GM10248 (cell line): ENCODE data around the gene SLC43A2.

Experiments
- CTCF ChIA-PET: fragments of 300-600 bp; sonication (Branson Sonifier 250); formaldehyde crosslinking; extraction: SDS; loops from one replicate; lab custom pipeline; 2021; ENCODE audit warnings: antibody characterized with exemption; lab: Yijun Ruan, JAX
- POLR2A ChIA-PET: fragments of 350-650 bp; sonication (Branson Sonifier 250); formaldehyde crosslinking; extraction: SDS; loops from one replicate; lab custom pipeline; 2020; ENCODE audit warnings: antibody characterized with exemption; lab: Yijun Ruan, JAX
- DNase-seq: peaks from one replicate; pipeline ENCODE4 v3.0.0; 2012; ENCODE audit errors: extremely low spot score
- TF ChIP-seq, protein P1 (sequence below): IDR thresholded peaks from 2 replicates; pipeline ENCODE4 v1.5.1; 2012; ENCODE audit warnings: mild to moderate bottlenecking, low read depth; ENCODE audit errors: extremely low read depth, missing control alignments, control extremely low read depth

SLC43A2 gene

DNA sequence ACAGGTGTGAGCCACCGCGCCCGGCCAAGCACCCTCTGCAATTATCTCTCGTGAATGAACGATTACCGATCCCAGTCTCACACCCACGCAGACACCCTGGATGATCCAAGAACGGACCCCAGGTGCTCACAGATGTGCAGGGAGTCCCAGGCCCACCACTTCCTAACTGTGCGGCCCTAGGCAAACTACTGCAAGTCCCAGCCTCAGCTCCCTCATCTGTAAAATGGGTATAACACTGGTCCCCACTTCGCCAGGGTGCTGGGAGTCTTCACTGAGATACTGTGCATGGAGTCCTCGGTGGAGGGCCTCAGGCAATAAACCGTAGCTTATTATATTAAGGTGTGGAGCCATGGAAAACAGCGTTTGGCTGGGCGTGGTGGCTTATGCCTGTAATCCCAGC is 44.5 kb downstream of the SLC43A2 start:
- no peak for DNase-seq
- CTCF ChIA-PET = interaction anchor here (1.9 to 3.5 kb wide), 3 partner anchors 10 to 46 kb away, joined by 5 to 14 read pairs (median 13); no protein-coding TSS in a partner anchor
- POLR2A ChIA-PET = no interaction called here
- TF ChIP-seq, protein P1, sequence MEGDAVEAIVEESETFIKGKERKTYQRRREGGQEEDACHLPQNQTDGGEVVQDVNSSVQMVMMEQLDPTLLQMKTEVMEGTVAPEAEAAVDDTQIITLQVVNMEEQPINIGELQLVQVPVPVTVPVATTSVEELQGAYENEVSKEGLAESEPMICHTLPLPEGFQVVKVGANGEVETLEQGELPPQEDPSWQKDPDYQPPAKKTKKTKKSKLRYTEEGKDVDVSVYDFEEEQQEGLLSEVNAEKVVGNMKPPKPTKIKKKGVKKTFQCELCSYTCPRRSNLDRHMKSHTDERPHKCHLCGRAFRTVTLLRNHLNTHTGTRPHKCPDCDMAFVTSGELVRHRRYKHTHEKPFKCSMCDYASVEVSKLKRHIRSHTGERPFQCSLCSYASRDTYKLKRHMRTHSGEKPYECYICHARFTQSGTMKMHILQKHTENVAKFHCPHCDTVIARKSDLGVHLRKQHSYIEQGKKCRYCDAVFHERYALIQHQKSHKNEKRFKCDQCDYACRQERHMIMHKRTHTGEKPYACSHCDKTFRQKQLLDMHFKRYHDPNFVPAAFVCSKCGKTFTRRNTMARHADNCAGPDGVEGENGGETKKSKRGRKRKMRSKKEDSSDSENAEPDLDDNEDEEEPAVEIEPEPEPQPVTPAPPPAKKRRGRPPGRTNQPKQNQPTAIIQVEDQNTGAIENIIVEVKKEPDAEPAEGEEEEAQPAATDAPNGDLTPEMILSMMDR = no peak

- CTCF ChIA-PET = interaction anchor here (1.6 to 3.5 kb wide), 4 partner anchors 9 to 47 kb away, joined by 5 to 14 read pairs (median 10); no protein-coding TSS in a partner anchor
- DNase-seq = no peak
- POLR2A ChIA-PET = no interaction called here
- TF ChIP-seq, protein P1 = no peak
Measured at GRCh38 chr17:1583556-1583955, 45.1 kb downstream of the SLC43A2 start.

DNA sequence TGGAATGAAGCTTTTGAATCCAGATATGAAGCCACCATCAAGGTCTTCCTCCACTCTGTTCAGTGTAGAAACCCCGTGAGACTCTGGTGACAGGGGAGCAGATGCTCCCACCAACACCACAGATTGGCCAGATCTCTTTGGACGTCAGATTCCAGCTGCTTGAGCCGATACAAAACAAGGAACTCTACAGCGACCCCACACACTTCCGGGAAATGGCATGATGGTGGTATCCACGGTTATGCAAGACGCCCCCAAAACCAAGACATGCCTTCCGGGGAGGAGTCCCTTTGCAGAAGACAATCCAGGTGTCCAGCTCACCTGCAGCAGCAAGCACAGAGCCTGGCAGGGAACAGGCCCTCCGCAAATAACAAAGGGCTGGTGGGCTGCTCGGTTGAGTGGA is 46.3 kb downstream of the SLC43A2 start:
- POLR2A ChIA-PET = interaction anchor here (0.5 kb wide), 1 partner anchor 12 kb away, joined by 4 read pairs; no protein-coding TSS in a partner anchor
- no peak for DNase-seq
- CTCF ChIA-PET = interaction anchor here (1.6 to 3.1 kb wide), 3 partner anchors 8 to 48 kb away, joined by 5 to 13 read pairs (median 7); no protein-coding TSS in a partner anchor
- TF ChIP-seq, protein P1 = no peak

DNA sequence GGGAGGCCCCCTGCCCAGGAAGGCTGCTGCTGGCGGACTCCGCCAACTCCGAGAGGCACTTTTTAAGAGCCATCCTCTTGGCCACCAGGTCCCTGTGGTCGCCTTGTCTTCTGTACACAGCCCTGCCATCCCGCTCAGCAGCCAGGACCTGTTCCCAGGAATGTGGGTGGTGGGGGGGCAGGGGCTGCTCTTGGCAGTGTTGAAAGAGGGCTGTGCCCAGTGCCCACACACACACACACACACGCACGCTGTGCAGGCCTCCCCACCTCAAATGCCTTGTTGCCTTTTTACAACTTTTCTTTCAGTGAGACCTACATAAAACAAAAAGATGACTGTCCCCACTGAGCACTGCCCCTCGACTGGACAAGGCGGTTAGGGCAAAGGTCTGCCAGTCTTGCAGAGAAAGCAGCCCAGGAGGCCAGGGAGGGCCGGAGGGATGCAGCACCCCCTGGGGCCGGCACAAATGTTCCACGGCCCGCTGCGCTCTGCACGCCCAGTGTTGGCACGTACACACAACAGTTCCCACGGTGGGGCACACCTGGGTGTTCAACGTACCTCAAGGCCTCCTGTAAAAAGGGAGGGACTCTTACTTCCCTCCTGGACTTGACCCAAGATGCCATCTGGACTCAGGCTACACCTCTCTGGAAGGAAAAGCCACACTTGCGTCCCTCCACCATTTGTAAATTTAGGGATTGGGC is 47.5 kb downstream of the SLC43A2 start:
- POLR2A ChIA-PET = no interaction called here
- CTCF ChIA-PET = interaction anchor here (0.8 to 3.1 kb wide), 3 partner anchors 9 to 49 kb away, joined by 3 to 13 read pairs (median 4); no protein-coding TSS in a partner anchor
- TF ChIP-seq, protein P1 = no peak
- no peak for DNase-seq

GRCh38 chr17:1578029-1578428 is 50.6 kb downstream of the SLC43A2 start:
- POLR2A ChIA-PET = interaction anchor here (0.6 kb wide), 1 partner anchor 48 kb away, joined by 3 read pairs; no protein-coding TSS in a partner anchor
- TF ChIP-seq, protein P1 = no peak
- DNase-seq = no peak
- CTCF ChIA-PET = interaction anchor here (0.9 to 2.5 kb wide), 5 partner anchors 17 to 71 kb away, joined by 3 to 21 read pairs (median 5); partner anchors contain the start of genes RILP and SLC43A2

DNA sequence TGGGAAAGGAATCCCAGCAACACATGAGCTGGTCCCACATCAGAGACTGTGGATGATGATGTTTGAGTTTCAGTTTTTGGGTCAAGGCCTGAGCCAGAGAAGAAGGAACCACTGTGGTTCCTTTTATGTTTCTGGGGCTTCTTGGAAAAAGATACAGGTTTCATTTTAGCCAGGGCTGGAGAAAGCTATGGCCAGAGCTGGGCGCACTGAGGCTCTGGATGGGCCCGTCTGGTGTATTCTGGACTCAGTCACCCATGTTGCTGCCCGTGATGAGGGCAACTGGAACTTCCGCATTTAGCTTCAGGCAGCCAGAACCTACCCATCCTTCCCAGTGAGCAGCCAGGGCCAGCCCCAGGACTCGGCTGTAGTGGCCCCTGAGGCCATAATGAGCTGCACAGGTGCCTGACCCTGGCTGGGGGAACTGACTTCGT is 51.0 kb downstream of the SLC43A2 start:
- CTCF ChIA-PET = interaction anchor here (0.9 to 2.5 kb wide), 6 partner anchors 11 to 71 kb away, joined by 3 to 21 read pairs (median 4); partner anchors contain the start of genes RILP and SLC43A2
- DNase-seq = no peak

More for the DNA sequence above, 51.0 kb downstream of the SLC43A2 start:
- POLR2A ChIA-PET = interaction anchor here (0.6 to 0.9 kb wide), 2 partner anchors 22 to 48 kb away, joined by 3 read pairs; no protein-coding TSS in a partner anchor
- TF ChIP-seq, protein P1 = no peak
